NCI-H128 (cell line): ENCODE measurements around the gene MCTP1.

ENCODE experiments used
- DNase-seq: peaks from one replicate; lab custom pipeline; 2025; ENCODE audit not compliant: unreplicated experiment; lab: John Stamatoyannopoulos, UW

Gene MCTP1

GRCh38 chr5:95078868-95079267 lies 206.0 kb downstream of the MCTP1 start:
- DNase-seq = no peak

- no peak for DNase-seq
Measured at GRCh38 chr5:95076395-95077185, 208.3 kb downstream of the MCTP1 start.

GRCh38 chr5:95075111-95075510 lies 209.8 kb downstream of the MCTP1 start:
- DNase-seq = no peak

- no peak for DNase-seq
Measured at GRCh38 chr5:95072281-95072680, 212.6 kb downstream of the MCTP1 start.

DNA sequence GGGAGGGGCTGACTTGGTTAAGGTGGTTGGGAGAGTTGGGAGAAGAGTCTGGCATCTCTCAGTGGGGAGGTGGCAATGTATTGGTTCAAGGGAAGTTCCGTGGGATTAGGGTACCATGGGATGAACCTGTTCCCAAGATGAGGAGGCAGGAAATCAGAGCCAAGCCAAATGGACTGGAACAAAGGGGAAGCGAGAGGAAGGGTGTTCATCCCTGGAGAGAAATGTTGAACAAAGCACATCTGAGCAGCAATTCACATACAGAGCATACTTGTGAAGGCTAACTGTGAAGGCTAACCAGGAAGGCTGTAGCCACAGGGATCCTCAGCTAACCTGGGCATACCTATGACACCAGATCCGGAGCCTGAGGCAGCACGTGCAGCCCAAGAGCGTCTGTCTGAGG lies 214.0 kb downstream of the MCTP1 start:
- DNase-seq = no peak

DNA sequence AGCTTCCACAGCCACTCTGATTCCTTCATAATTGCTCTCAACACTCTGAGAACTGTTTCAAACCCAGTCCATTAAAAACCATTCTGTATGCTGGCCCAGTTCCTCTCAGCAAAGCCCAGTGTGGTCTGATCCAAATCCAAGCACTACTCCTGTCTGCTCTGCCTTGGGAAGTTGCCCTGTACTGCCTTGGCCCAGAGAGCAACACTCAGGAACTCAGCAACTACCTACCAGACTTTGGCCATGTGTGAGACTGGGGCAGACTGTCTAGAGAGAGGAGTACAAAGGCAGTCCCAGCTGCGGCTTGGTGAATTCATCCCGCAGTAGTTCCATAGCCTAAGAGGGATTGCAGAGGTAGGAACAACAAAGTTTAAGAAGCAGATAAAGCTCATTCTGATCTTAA lies 214.4 kb downstream of the MCTP1 start:
- no peak for DNase-seq

DNA sequence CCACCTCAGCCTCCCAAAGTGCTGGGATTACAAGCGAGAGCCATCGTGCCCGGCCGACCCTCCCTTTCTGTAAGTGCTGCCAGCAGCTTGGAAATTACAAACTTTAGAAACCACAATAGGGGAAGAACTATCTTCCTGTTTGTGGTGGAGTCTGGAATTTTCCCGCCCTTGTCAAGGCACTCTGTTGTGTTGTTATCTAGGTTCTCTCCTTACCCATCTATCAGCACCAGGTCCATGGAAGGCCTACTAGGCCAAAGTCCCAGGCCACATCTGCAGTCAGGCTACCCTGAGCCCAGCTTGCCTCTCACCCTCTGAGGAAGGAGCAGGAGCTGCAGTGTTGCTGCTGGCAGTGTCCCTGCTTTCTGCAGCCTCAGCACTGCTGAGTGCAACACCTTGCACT lies 214.9 kb downstream of the MCTP1 start:
- no peak for DNase-seq

- no peak for DNase-seq
Measured at GRCh38 chr5:95069021-95069420, 215.9 kb downstream of the MCTP1 start.

DNA sequence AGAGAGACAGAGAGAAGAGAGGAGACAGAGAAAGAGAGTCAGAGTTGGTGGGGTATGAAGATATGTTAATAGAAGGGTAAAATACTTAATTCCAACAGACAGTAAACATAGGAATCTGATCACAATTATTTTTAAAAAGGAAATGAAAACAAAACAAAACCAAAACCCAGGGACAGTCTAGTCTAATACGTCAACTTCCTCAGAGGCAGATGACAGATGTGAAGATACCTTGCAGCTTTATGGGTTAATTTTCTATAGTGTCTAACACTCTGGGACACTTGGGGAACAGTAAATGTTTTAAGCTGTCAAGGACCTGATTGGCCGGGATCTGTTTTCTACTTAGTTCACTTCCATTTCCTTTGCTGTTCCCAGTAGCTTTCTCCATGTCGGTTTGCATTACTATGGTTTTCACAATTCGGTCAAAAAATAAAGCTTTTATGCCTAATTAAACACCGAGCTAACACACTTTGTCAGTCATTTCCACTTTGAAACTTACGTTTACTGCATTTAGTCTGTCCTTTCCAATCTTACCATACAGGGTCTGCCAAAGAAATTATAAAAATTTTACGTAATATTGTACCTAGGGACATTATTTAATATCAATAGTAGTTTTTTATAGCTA lies 216.5 kb downstream of the MCTP1 start:
- no peak for DNase-seq

DNA sequence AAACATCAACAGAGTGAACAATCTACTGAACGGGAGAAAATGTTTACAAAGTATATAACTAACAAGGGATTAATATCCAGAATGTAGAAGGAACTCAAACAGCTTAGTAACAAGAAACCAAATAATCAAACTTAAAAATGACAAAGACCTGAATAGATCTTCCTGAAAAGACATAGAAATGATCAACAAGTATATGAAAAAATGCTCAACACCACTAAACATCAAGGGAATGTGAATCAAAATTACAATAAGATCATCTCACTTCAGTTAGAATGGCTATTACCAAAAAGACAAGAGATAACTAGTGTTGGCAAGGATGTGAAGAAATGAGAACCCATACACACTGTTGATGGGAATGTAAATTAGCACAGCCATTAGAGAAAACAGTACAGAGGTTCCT lies 218.8 kb downstream of the MCTP1 start:
- DNase-seq = no peak

GRCh38 chr5:95063492-95063891 lies 221.4 kb downstream of the MCTP1 start:
- no peak for DNase-seq

GRCh38 chr5:95060098-95060497 lies 224.8 kb downstream of the MCTP1 start:
- no peak for DNase-seq

GRCh38 chr5:95059636-95060035 lies 225.3 kb downstream of the MCTP1 start:
- no peak for DNase-seq

GRCh38 chr5:95057615-95058014 lies 227.3 kb downstream of the MCTP1 start:
- DNase-seq = no peak

DNA sequence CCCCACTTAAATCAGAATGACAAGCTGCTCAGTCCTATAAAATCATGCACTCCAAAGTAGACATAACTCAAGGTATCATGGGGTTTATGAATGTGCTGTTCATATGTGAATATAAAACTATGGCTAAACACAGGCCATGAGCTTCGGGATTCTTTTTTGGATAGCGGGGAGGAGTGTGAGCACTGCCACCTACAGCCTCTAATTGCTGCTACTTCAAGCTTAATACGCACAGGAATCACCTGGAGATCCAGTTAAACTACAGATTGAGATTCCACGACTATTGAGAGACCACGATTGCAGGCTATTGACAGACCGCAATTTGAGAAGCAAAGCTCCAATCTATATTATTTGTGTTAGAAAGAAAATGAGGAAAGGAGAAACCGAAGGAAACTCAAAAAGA lies 231.6 kb downstream of the MCTP1 start:
- no peak for DNase-seq

DNA sequence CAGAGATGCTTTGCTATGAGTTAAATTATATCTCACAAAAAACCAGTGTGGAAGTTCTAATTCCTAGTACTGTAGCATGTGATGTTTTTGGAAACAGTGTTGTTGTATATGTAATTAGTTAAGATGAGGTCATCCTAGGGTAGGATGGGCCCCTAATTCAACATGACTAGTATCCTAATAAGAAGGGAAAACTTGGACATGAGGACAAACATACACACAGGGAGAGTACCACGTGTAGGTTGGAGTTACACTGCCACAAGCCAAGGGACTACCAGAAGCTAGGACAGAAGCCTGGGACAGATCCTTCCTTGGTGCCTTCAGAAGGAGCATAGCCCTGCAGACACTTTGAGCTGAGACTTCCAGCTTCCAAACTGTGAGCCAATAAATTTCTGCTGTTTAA lies 234.2 kb downstream of the MCTP1 start:
- no peak for DNase-seq

DNA sequence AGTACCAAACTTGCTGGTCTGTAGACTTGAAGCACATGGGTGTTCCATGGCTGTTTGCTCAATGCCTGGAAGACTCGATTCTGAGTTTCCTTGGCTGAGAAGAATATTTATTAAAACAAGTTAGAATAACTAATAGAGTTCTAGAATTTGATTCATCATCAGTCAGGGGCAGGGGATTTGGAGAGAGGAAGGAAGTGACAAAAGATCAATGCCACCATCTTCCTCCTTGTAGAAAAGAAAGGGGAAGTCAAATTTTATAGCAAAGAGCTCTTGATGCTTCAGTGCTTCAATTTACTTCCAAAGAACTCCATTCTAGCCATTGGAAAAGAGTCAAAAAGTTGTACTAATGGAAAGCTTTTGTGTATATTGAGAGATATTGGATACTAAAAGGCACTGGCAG lies 236.3 kb downstream of the MCTP1 start:
- DNase-seq = no peak

- no peak for DNase-seq
Measured at GRCh38 chr5:95045181-95045965, 239.5 kb downstream of the MCTP1 start.

DNA sequence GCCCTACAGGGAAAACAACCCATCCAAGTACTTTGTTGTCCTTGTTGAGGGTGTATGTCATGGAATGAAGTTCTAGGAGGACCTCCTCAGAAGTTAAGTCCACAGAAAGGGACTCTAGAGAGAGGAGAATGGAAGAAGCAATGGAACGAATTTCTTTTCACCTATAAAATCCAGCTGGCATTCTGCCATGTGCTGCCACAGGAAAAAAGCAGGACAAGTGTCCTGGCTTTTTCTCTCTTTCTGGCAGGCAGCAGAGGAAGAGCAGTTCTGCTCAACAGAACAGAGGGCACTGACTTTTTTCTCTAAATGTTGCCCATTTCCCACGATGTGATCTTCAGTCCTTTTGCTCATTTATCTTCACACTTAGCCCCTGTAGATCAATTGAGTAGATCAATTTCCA lies 240.8 kb downstream of the MCTP1 start:
- no peak for DNase-seq

GRCh38 chr5:95043648-95044047 lies 241.2 kb downstream of the MCTP1 start:
- no peak for DNase-seq

GRCh38 chr5:95043234-95043633 lies 241.7 kb downstream of the MCTP1 start:
- no peak for DNase-seq

DNA sequence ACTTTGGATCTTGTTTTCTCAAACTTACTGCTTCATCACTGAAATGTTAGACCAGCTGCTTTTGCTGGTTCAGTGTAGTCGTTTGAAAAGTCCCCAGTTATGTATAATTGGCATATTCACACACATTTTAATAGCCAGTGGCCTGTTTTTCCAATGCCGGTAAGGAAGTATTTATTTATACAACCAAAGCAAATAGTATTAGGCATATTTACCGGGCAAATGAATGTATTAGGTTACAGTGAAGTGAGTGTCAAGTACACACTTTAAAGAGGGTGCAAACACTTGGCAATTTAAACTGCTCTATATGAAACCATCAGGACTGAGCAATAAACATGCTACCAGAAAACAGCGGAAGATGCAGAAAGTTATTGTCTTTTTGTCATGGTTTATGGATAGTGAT lies 242.9 kb downstream of the MCTP1 start:
- no peak for DNase-seq
